Measurements from ENCODE around the gene THSD7B. TPM values are rescaled to one million over a fixed set of nuclear protein-coding genes. Genes with fewer than 3 reads are reported as not detected.

THSD7B gene
- total RNA-seq, 4 donors from 2014 or later: 0.27 TPM; not detected in 3

DNA sequence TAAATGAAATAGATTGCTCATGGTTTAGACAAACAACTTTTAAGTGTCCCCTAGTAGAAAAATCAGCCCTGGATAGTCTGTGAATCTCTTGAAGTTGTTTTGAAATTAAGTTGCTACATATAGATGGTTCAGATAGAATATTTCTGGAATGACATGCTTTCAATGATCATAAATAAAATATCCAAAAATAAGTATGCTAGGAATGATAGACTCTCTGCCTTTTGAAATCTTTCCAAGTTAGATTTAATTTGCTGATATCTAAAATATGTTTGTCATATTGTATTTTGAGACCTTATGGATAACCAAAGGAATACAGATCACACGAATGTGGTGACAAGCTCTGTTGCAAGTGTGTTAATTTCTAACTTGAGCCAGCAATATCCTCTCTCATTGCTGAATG lies 488.7 kb downstream of the THSD7B start:
- H3K4me1 ChIP-seq: no peaks in the 10 kb centered on the region
- H3K36me3 ChIP-seq: no peaks in the 10 kb centered on the region
- H3K4me3 ChIP-seq: no peak overlapping the region
- in situ Hi-C loops (cut with MboI; ENCODE audit: low pct_ligation_motif_present in 1 of 4, low pct_unique_long_range_greater_than_20kb in 1 of 4, low sequenced_read_pairs in 3 of 4): no loop called here
- intact Hi-C loops (cut with DNase I; ENCODE audit: low total_unique reads): no loop called here
- no peaks in the 10 kb centered on the region for H3K9me3 ChIP-seq
- 41 to 50% methylated on average over 1 of the region's 1 CpG for WGBS, 2 donors (ENCODE audit: low coverage in 1 of 2)
- DNase-seq: no peak
- no peaks in the 10 kb centered on the region for H3K27me3 ChIP-seq
- TF ChIP-seq POLR2AphosphoS5 (IDR thresholded peaks at IDR 0.05): no peak
- no peak for TF ChIP-seq POLR2A (IDR thresholded peaks at IDR 0.05)
- TF ChIP-seq, protein P1, sequence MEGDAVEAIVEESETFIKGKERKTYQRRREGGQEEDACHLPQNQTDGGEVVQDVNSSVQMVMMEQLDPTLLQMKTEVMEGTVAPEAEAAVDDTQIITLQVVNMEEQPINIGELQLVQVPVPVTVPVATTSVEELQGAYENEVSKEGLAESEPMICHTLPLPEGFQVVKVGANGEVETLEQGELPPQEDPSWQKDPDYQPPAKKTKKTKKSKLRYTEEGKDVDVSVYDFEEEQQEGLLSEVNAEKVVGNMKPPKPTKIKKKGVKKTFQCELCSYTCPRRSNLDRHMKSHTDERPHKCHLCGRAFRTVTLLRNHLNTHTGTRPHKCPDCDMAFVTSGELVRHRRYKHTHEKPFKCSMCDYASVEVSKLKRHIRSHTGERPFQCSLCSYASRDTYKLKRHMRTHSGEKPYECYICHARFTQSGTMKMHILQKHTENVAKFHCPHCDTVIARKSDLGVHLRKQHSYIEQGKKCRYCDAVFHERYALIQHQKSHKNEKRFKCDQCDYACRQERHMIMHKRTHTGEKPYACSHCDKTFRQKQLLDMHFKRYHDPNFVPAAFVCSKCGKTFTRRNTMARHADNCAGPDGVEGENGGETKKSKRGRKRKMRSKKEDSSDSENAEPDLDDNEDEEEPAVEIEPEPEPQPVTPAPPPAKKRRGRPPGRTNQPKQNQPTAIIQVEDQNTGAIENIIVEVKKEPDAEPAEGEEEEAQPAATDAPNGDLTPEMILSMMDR (IDR thresholded peaks at IDR 0.05): no peak
- no peak for TF ChIP-seq EP300 (IDR thresholded peaks at IDR 0.05; ENCODE audit: low read depth)
- no peak overlapping the region for H3K27ac ChIP-seq

DNA sequence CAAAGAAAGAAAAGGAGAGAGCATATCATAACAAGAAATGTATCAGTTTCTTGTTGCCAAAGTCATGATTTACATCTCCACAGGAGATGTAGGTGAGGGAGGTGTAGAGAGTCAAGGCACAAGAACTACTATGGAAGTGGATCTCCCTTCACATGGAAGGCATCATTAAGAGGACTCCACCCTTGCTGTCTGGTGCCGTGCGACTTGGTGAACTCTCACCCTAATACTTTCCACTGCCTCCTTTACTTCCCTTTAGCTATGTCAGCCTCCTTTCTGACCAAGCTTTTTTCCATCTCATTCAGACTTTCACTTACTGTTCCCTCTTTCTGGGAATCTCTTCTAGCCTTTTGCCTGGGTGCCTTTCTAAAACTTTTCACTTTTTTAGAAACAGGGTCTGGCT lies 490.0 kb downstream of the THSD7B start:
- Histone ChIP-seq H3K27ac (no peak overlapping the region), H3K4me1 (no peaks in the 10 kb centered on the region), H3K4me3 (no peak overlapping the region), H3K36me3 (no peaks in the 10 kb centered on the region), H3K9me3 (no peaks in the 10 kb centered on the region), H3K27me3 (no peaks in the 10 kb centered on the region)
- no peak for TF ChIP-seq EP300 (IDR thresholded peaks at IDR 0.05; ENCODE audit: low read depth)
- no peak for TF ChIP-seq POLR2A (IDR thresholded peaks at IDR 0.05)
- no peak for TF ChIP-seq POLR2AphosphoS5 (IDR thresholded peaks at IDR 0.05)
- TF ChIP-seq, protein P1 (IDR thresholded peaks at IDR 0.05): no peak
- WGBS, 2 donors (ENCODE audit: low coverage in 1 of 2): 29 to 37% methylated on average over 2 of the region's 2 CpGs
- in situ Hi-C loops (cut with MboI; ENCODE audit: low pct_ligation_motif_present in 1 of 4, low pct_unique_long_range_greater_than_20kb in 1 of 4, low sequenced_read_pairs in 3 of 4): no loop called here
- intact Hi-C loops (cut with DNase I; ENCODE audit: low total_unique reads): no loop called here
- DNase-seq: no peak

DNA sequence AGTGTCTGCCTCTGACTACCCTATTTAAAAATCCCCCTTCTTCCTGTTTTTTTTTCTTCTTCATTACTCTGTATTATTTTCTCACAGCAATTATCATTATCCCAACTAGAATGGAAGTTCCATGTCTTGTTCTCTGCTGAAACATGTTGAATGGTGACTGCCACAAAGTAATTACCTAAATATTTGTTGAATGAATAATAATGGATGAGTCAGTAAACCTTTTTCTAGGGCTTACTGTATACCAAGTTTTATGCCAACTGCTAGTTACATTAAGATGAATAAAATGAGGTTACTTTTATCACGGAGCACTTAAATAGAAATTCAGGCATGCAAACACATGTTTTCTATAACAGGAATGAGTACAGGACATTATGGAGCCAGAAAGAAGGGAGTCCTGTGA lies 490.6 kb downstream of the THSD7B start:
- H3K4me3 ChIP-seq: no peak overlapping the region
- H3K9me3 ChIP-seq: no peaks in the 10 kb centered on the region
- no peaks in the 10 kb centered on the region for H3K36me3 ChIP-seq
- no peak overlapping the region for H3K27ac ChIP-seq
- in situ Hi-C loops (cut with MboI; ENCODE audit: low pct_ligation_motif_present in 1 of 4, low pct_unique_long_range_greater_than_20kb in 1 of 4, low sequenced_read_pairs in 3 of 4): no loop called here
- intact Hi-C loops (cut with DNase I; ENCODE audit: low total_unique reads): no loop called here
- WGBS, 2 donors (ENCODE audit: low coverage in 1 of 2): 88% methylated on average over 1 of the region's 1 CpG; no CpG with 5 or more reads in 1 of the 2 donors
- no peaks in the 10 kb centered on the region for H3K27me3 ChIP-seq
- TF ChIP-seq, protein P1 (IDR thresholded peaks at IDR 0.05): no peak
- TF ChIP-seq POLR2AphosphoS5 (IDR thresholded peaks at IDR 0.05) (no peak), POLR2A (IDR thresholded peaks at IDR 0.05) (no peak), EP300 (IDR thresholded peaks at IDR 0.05; ENCODE audit: low read depth) (no peak)
- no peak for DNase-seq
- no peaks in the 10 kb centered on the region for H3K4me1 ChIP-seq

DNA sequence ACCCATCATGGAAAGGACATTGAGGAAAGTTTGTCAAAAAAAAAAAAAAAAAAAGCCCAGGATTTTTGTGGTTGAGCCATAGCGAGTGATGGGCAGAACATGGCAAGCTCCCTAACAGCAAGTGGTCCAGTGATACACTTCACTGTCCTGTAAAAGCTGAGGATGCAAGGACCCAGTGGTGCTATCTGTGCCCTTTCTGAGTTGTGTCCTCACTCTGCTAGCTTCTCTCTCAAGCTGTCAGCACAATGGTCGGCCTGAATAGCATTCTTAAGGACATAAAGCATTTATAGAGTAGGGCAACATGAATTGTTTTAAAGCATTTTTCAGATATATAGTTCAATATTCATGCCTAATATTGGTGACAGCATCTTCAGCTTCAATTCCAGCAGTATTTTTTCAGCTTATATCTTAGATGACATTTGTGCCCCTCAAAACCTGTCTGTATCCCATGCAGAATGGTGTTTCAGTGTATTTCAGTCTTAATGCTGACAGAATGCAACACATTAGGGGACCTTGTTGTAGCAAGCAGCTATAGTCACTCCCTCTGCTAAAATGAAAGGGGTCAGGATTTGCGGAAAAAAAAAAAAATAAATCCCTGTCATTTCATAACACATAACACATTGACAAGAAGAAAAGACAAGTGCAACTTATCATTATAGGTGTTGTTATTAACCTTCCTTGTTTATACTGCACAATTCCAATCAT lies 496.7 kb downstream of the THSD7B start:
- TF ChIP-seq POLR2AphosphoS5 (IDR thresholded peaks at IDR 0.05) (no peak), EP300 (IDR thresholded peaks at IDR 0.05; ENCODE audit: low read depth) (no peak), POLR2A (IDR thresholded peaks at IDR 0.05) (no peak)
- TF ChIP-seq, protein P1 (IDR thresholded peaks at IDR 0.05): no peak
- Histone ChIP-seq H3K4me3 (no peak overlapping the region), H3K4me1 (no peaks in the 10 kb centered on the region), H3K9me3 (no peaks in the 10 kb centered on the region), H3K36me3 (no peaks in the 10 kb centered on the region), H3K27ac (no peak overlapping the region), H3K27me3 (no peaks in the 10 kb centered on the region)
- no peak for DNase-seq
- in situ Hi-C loops (cut with MboI; ENCODE audit: low pct_ligation_motif_present in 1 of 4, low pct_unique_long_range_greater_than_20kb in 1 of 4, low sequenced_read_pairs in 3 of 4): no loop called here
- intact Hi-C loops (cut with DNase I; ENCODE audit: low total_unique reads): no loop called here
- WGBS, 2 donors (ENCODE audit: low coverage in 1 of 2): 79 to 82% methylated on average over 2 to 3 of the region's 3 CpGs
